Mesodermal cell (in vitro differentiated cells): ENCODE results near the gene SPTLC1.
"Not testable (repeated sequence)": the region's sequence is repeated elsewhere in the genome, so short reads cannot be mapped to it uniquely, and the experiment has no call there.

Source experiments
- H3K27ac ChIP-seq: 2 replicates; pipeline ENCODE4 v1.7.0; 2013; ENCODE audit warnings: mild to moderate bottlenecking, low read depth, low read length, moderate library complexity; ENCODE audit not compliant: severe bottlenecking
- H3K36me3 ChIP-seq: 2 replicates; pipeline ENCODE4 v1.7.1; 2013; ENCODE audit warnings: mild to moderate bottlenecking, low read length, moderate library complexity; ENCODE audit not compliant: control insufficient read depth, insufficient read depth
- H3K4me1 ChIP-seq: one replicate; pipeline ENCODE4 v1.7.1; 2013; ENCODE audit warnings: mild to moderate bottlenecking, low read length; ENCODE audit not compliant: insufficient read depth, control insufficient read depth, poor library complexity, severe bottlenecking
- H3K4me3 ChIP-seq: 2 replicates; pipeline ENCODE4 v1.7.0; 2013; ENCODE audit warnings: low read length, control low read depth, mild to moderate bottlenecking; ENCODE audit not compliant: insufficient read depth, poor library complexity, severe bottlenecking; ENCODE audit errors: extremely low read depth
- H3K9me3 ChIP-seq: 2 replicates; pipeline ENCODE4 v1.7.1; 2013; ENCODE audit warnings: mild to moderate bottlenecking, low read length, moderate library complexity; ENCODE audit not compliant: control insufficient read depth
- WGBS, 2 experiments: methylation state at CpG; one replicate each; pipeline ENCODE4 v1.1.5; 2013; ENCODE audit warnings: missing lambda C conversion rate in 2 of 2; ENCODE audit not compliant: insufficient coverage in 2 of 2; 5-methylcytosine and 5-hydroxymethylcytosine counted together

Gene SPTLC1

DNA sequence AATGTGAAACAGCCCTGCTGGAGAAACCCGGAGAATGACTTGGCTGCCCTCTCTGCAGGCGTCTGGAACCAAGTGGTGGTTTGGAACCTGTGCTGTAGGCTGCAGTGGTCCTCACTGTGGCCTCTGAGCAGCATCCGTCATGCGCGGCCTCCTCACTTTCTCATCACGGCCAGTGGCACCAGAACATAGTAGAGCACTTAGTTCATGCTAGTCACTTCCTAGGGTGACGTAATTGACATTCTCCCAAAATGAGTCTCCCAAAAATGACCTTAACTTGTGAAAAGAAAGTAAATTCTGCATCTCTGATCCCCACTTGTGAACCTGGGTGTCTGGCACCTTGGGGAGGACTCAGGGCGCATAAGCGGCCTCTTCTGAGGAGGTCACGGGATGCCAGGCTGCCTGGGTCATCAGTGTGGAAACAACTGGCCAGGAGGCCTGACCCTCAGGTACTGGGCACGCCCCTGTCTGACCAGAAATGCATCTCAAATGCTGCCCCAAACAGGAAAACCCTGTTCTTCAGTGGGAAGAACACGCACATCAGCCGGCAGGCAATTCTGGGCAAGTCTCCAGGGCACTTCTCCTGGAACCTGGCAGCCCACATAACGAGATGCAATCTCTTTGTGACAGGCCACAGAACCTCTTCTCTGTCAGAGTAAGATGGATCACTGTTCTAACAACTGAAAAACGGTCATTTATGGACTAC is 36.6 kb upstream of the SPTLC1 start:
- Histone ChIP-seq H3K36me3 (no peaks in the 10 kb centered on the region), H3K9me3 (no peaks in the 10 kb centered on the region), H3K4me3 (no peak overlapping the region), H3K27ac (no peak overlapping the region), H3K4me1 (peaks cover 11% of the 10 kb centered on the region)
- WGBS, 2 experiments: 81 to 85% methylated on average over 13 to 14 of the region's 15 CpGs

DNA sequence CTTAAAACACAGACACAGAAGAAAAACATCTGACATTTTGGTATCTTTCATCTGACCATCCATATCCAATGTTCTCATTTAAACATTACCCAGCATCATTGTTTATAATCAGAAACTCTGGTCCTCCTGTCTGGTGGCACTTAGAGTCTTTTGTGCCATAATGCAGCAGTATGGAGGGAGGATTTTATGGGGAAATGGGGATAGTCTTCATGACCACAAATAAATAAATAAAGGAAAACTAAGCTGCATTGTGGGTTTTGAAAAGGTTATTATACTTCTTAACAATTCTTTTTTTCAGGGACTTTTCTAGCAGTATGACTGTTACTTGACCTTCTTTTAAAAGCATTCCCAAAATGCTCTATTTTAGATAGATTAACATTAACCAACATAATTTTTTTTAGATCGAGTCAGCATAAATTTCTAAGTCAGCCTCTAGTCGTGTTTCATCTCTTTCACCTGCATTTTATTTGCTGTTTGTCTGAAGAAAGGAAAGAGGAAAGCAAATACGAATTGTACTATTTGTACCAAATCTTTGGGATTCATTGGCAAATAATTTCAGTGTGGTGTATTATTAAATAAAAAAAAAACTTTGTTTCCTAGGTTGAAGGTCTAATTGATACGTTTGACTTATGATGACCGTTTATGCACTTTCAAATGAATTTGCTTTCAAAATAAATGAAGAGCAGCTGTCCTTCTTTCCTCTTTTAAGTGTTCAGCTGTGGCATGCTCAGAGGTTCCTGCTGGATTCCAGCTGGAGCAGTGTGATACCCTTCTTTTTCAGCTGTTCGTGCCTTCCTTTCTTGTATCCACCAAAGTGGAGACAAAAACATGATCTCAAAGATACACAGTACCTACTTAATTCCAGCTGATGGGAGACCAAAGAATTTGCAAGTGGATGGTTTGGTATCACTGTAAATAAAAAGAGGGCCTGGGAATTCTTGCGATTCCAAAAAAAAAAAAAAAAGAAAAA is 35.6 kb upstream of the SPTLC1 start:
- H3K36me3 ChIP-seq, H3K9me3 ChIP-seq, H3K27ac ChIP-seq, H3K4me3 ChIP-seq: not testable (repeated sequence)
- peaks cover 22% of the 10 kb centered on the region for H3K4me1 ChIP-seq
- WGBS, 2 experiments: 93% methylated on average over 3 of the region's 7 CpGs; no CpG with 5 or more reads in 1 of the 2 experiments

DNA sequence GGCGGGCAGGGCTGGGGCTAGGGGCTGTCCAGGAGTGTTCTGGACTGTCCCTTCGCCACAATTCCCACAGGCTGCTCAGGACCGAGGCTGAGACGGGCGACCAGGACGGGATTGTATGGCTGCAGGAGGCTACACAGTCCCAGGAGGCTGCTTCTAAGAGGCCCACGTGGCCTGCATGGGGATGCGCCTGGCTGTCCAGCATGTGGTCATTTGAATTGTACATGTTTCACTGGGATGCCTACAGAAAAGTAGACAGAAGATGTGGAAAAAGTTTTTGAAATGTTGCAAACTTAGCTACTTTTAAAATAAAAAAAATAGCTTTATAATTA is 32.6 kb upstream of the SPTLC1 start:
- 87 to 90% methylated on average over 6 to 7 of the region's 8 CpGs for WGBS, 2 experiments
- peaks cover 22% of the 10 kb centered on the region for H3K4me1 ChIP-seq
- no peaks in the 10 kb centered on the region for H3K36me3 ChIP-seq
- H3K9me3 ChIP-seq: no peaks in the 10 kb centered on the region
- H3K27ac ChIP-seq: peak overlapping the region; percentile 95
- no peak overlapping the region for H3K4me3 ChIP-seq

DNA sequence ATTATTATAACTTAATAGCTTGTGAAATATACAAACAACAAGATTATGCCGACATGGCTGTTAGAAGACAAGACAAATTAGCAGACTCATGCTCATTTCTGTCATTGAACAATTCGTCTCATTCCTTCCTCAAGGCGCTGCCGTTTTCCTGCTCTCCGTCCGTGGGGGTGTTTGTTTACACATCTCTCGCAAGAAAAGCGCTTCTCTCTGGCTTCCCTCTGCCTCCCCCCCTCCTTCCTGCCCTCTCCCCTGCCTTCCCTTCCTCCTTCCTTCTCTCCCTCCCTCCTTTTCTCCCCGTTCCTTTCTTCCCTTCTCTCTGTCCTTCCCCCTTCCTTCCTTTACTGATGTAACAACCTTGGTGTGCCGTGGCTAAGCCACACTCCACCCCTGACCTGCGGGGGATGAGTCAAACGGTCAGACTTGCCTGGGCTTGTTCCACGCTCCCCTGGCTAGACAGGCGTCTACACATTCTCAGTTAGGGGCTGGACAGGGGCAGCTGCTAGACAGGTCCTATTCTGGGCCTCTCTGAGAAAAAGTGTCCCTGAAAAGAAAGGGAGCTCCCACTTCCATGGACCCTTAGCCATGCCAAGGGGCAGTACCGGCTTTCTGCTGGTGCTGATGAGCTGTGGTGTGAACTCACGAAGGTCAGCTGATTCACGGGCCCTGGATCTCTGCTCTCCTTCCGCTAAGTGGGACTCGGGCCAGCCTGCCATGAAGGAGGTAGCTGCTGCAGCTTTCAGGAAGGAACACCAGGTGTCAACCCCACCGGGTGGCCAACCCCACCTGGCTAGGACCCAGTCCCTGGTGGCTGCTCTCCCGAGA is 32.0 kb upstream of the SPTLC1 start:
- Histone ChIP-seq H3K27ac (peak overlapping the region; percentile 95), H3K9me3 (no peaks in the 10 kb centered on the region), H3K4me1 (peaks cover 22% of the 10 kb centered on the region), H3K36me3 (no peaks in the 10 kb centered on the region), H3K4me3 (no peak overlapping the region)
- WGBS, 2 experiments: 40% methylated on average over 18 to 19 of the region's 21 CpGs

DNA sequence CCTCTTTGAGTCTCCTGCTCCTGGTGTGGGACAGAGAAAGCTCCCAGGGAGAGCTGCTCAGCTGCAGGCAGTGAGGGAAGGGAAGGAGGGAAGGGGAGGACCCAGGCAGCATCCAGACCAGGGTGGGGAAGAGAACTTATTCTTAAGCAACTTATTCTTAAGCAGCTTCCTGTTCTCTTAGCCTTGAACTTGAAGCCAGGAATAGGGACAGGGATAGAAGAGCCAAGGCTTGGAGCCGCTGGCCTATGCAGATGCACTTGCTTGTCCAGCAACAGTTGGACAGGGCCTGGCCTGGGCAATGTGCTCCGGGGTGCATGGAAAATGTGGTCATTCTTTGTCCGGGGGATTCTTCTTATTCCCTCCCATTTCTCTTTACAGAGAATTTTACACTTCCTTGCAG is 31.4 kb upstream of the SPTLC1 start:
- Histone ChIP-seq H3K9me3 (no peaks in the 10 kb centered on the region), H3K27ac (peak overlapping the region; percentile 95), H3K36me3 (no peaks in the 10 kb centered on the region), H3K4me1 (peaks cover 22% of the 10 kb centered on the region), H3K4me3 (no peak overlapping the region)
- 86% methylated on average over 1 of the region's 3 CpGs; no CpG with 5 or more reads in 1 of the 2 experiments for WGBS, 2 experiments

DNA sequence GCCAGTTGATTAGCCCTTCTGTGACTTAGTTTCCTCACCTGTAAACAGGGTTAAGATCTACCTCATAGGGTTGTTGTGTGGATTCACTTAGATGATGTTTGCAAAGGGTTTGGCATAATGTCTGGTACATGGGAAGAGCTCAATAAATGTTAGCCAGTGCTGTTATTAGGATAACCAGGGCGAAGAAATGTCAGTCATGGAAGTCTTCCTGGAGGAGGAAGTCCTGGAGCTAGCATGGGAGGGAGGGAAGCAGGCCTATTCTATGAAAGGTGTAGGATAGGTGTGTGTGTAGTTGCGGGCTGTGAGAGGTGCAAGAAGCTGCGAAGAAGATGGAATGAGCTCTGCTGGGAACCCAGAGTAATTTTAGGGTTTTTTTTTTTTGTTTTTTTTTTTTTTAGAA is 30.6 kb upstream of the SPTLC1 start:
- not testable (repeated sequence) for H3K9me3 ChIP-seq, H3K27ac ChIP-seq, H3K4me3 ChIP-seq, H3K36me3 ChIP-seq
- WGBS, 2 experiments: 100% methylated on average over 3 of the region's 3 CpGs
- H3K4me1 ChIP-seq: peaks cover 25% of the 10 kb centered on the region

DNA sequence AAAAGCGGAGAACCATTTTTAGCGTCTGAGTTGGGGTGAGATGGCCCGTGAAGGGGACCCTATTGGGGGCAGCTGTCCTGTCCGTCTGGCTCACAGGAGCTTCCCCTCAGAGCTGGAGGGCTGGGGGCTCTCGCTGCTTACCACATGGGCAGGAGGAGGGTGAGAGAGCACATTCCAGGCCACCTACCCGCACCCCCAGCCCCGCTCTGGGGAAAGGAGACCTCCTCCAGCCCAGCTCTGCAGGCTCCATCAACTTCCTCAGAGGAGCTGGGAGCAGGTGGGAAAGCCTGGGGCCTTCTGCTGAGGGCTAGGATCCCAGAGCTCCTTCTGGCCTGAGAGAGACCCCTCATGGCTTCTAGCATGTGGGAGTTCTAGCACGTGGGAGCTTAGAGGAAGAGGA is 27.1 kb upstream of the SPTLC1 start:
- no peaks in the 10 kb centered on the region for H3K9me3 ChIP-seq
- peaks cover 24% of the 10 kb centered on the region for H3K4me1 ChIP-seq
- 88 to 92% methylated on average over 4 to 6 of the region's 8 CpGs for WGBS, 2 experiments
- no peak overlapping the region for H3K4me3 ChIP-seq
- no peak overlapping the region for H3K27ac ChIP-seq
- no peaks in the 10 kb centered on the region for H3K36me3 ChIP-seq

DNA sequence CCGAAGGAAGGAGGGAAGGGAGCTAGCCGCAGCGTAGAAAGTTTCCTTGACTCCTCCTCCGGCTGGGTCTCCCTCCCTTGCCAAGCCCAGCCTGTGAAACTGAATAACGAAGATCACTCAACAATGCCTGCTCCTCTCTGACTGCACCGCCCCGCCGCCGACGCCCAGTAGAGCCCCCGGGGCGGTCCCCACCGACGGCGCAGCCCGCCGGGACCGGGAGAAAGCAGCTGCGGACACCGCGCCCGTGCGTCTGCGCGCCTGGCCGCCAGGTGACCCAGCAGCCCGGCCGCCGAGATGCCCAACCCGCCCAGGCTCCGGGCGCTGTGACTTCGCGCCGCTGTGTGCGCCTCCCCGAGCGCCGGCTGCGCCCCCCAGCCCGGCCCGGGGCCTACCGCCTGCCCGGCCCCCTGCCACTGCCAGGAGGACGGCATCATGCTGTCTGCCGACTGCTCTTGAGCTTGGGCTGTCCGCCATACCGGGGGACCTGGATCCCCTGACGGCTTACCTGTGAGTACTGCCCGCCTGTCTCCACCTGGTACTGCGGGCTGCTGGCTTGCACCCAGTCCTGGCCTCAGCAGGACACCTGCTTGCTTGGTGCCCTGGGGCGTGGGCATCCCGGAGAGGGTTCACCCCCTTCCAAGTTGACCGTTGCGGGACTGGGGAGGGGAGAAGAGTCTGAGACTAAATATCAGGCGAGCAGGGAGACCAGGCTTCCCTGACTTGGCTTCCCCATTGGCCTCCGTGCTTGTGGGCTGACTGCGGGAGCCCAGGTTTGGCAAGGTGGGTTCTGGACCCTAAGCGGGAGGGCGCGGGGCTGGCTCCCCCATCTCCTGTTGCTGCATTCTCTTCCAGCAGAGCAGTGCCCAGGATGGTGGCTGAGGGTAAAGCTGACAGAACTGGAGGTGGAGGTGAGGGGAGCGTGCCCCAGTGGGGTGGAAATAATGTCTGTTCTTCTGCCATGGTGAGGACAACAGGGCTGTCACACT is 26.2 kb upstream of the SPTLC1 start:
- peak overlapping the region; percentile 28 for H3K4me3 ChIP-seq
- peaks cover 15% of the 10 kb centered on the region for H3K4me1 ChIP-seq
- no peaks in the 10 kb centered on the region for H3K9me3 ChIP-seq
- WGBS, 2 experiments: 25 to 30% methylated on average over 44 to 54 of the region's 62 CpGs
- H3K27ac ChIP-seq: no peak overlapping the region
- H3K36me3 ChIP-seq: no peaks in the 10 kb centered on the region

DNA sequence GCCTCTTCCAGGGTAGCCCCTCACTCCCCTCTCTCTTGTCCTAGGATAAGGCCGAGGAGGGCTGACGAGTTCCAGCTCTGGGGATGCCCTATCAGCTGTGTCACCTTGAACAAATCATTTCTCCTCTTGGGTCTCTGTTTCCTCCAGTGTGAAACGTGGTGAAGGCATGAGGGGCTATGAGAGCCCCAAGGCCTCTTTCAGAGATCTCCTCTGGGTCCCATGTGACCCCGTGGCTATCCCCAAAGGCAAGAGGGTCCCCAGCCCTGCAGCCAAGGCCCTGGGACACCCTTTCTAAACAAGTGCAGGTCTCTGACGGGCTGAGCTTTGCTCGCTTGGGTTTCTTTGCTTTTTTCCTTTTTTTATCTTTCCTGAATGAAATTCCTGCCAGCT is 25.5 kb upstream of the SPTLC1 start:
- Histone ChIP-seq H3K27ac (no peak overlapping the region), H3K4me3 (peak overlapping the region; percentile 28), H3K36me3 (no peaks in the 10 kb centered on the region), H3K4me1 (peaks cover 8% of the 10 kb centered on the region), H3K9me3 (no peaks in the 10 kb centered on the region)
- 27 to 34% methylated on average over 2 to 5 of the region's 6 CpGs for WGBS, 2 experiments
